GM23248 (cell line): ENCODE data around the gene UBQLN1. TPM values are rescaled to one million over a fixed set of nuclear protein-coding genes. Genes with fewer than 3 reads are reported as not detected.
A peak's percentile ranks its signal among the peaks of the same experiment; 100 is the strongest.

Experiments
- DNase-seq: peaks from one replicate; pipeline ENCODE4 v3.0.0-alpha.2; 2015
- H2AFZ ChIP-seq: fragments of 200-600 bp; sonication (generic); 2 replicates; pipeline ENCODE4 v1.6.1; 2016; ENCODE audit warnings: antibody characterized with exemption
- H3F3A ChIP-seq: fragments of 200-600 bp; sonication (generic); 2 replicates; pipeline ENCODE4 v1.6.1; 2016; ENCODE audit warnings: mild to moderate bottlenecking, antibody characterized with exemption, mixed run types; ENCODE audit not compliant: insufficient read depth
- H3K27ac ChIP-seq: fragments of 200-600 bp; sonication (generic); 2 replicates; pipeline ENCODE4 v1.5.1; 2016; ENCODE audit warnings: mild to moderate bottlenecking
- H3K27me3 ChIP-seq: fragments of 200-600 bp; sonication (generic); replicated peaks from 2 replicates; pipeline ENCODE4 v1.6.1; 2016; ENCODE audit warnings: mild to moderate bottlenecking; ENCODE audit not compliant: insufficient read depth
- H3K36me3 ChIP-seq: fragments of 200-600 bp; sonication (generic); 2 replicates; pipeline ENCODE4 v1.6.1; 2016; ENCODE audit warnings: low read depth, mild to moderate bottlenecking
- H3K4me1 ChIP-seq: fragments of 200-600 bp; sonication (generic); 2 replicates; pipeline ENCODE4 v1.6.1; 2016; ENCODE audit warnings: mild to moderate bottlenecking; ENCODE audit not compliant: insufficient read depth
- H3K4me2 ChIP-seq: fragments of 200-600 bp; sonication (generic); one replicate; pipeline ENCODE4 v1.6.1; 2016; ENCODE audit warnings: mild to moderate bottlenecking; ENCODE audit not compliant: unreplicated experiment
- H3K4me3 ChIP-seq: fragments of 200-600 bp; sonication (generic); 2 replicates; pipeline ENCODE4 v1.5.1; 2016; ENCODE audit warnings: mild to moderate bottlenecking
- H3K79me2 ChIP-seq: fragments of 200-600 bp; sonication (generic); 2 replicates; pipeline ENCODE4 v1.6.1; 2016; ENCODE audit warnings: mild to moderate bottlenecking; ENCODE audit not compliant: insufficient read depth
- H3K9ac ChIP-seq: fragments of 200-600 bp; sonication (generic); 2 replicates; pipeline ENCODE4 v1.6.1; 2016; ENCODE audit warnings: mild to moderate bottlenecking
- H3K9me2 ChIP-seq: fragments of 200-600 bp; sonication (generic); 2 replicates; pipeline ENCODE4 v1.6.1; 2016; ENCODE audit warnings: mixed run types, mild to moderate bottlenecking, moderate library complexity; ENCODE audit not compliant: insufficient read depth
- H3K9me3 ChIP-seq: fragments of 200-600 bp; sonication (generic); one replicate; pipeline ENCODE4 v1.6.1; 2017; ENCODE audit warnings: low read depth
- H4K20me1 ChIP-seq: fragments of 200-600 bp; sonication (generic); 2 replicates; pipeline ENCODE4 v1.6.0; 2016; ENCODE audit not compliant: insufficient read depth
- EZH2 ChIP-seq: fragments of 200-600 bp; sonication (generic); IDR thresholded peaks from 2 replicates; pipeline ENCODE4 v1.6.1; 2018; ENCODE audit warnings: antibody characterized with exemption, mild to moderate bottlenecking; ENCODE audit not compliant: insufficient read depth, poor library complexity, severe bottlenecking
- EZH2phosphoT487 ChIP-seq: fragments of 200-600 bp; sonication (generic); IDR thresholded peaks from 2 replicates; pipeline ENCODE4 v1.6.1; 2018; ENCODE audit warnings: antibody characterized with exemption, moderate library complexity, mild to moderate bottlenecking, low read depth; ENCODE audit not compliant: insufficient read depth
- WGBS, 2 experiments: methylation state at CpG; one replicate each; pipeline ENCODE4 v1.1.6; 2015 to 2017; ENCODE audit warnings: low lambda C conversion rate in 2 of 2, low coverage in 1 of 2; ENCODE audit errors: missing lambda C conversion rate in 2 of 2; 5-methylcytosine and 5-hydroxymethylcytosine counted together
- in situ Hi-C: fragments of 300-500 bp; cut with MboI; formaldehyde crosslinking; loops from 2 replicates; pipeline ENCODE4 v1.15.0; 2020
- polyA plus RNA-seq: library from polyadenylated mRNA; unstranded; fragments of >200 nt; fragmentation: Nextera tagmentation; extraction: Ambion mirVana; gene quantifications from 2 replicates; pipeline ENCODE4 v1.2.1, GENCODE V29; 2016
- total RNA-seq: library from RNA; depleted of rRNA; stranded (reverse); fragments of >200 nt; shearing (Covaris generic); gene quantifications from 2 replicates; pipeline ENCODE4 v1.2.3, GENCODE V29; 2014; rRNA removed

Gene UBQLN1
- total RNA-seq, result 92.7 and 107 TPM in 2 replicates
- polyA plus RNA-seq, result 103 TPM in 2 replicates

DNA sequence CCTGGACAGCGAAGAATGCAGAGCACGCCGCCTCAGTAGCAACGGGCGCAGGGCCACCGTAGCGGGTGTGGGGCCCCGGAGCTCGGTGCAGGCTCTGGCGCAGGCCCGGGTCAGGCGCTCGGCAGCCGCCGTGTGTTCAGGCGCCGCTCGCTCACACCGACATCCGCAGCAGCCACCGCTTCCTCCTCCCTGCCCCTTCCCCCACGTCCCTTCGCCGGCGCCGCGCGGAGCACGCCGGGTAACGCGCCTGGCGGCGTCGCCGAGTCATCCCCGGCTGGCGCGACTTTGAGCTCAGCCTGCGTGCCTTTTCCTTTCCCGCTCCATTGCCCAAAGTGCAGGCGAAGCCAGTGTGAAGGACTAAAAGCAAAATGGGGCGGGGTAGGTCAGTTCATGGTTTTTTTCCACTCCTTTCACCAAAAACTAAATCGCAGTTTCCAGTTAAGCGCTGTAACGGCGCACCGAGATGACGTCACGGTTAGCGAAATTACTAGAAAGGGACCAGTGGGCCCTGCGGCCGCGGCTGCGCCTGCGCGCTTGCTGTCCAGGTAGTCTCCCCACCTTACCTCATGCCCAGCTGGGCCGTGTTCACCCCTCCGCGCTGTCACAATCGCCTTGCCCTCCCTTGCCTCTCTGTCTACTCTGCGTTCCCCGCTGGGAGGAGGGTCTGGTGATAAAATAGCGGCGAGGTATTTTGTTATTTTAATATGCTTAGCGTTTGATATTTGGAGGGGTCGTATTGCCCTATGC is at the start of gene UBQLN1:
TSS of gene UBQLN1 (minus strand) at position 191 of the 747 bp plus-strand sequence. CDS start 279 bp downstream, outside the sequence.
- H3K4me3 ChIP-seq, result peak within 1 kb of the TSS; percentile 100
- H3K9ac ChIP-seq, result peak within 1 kb of the TSS; percentile 99
- in situ Hi-C loops, result no loop called here
- H4K20me1 ChIP-seq, result peaks cover 19% of the 10 kb centered on the region
- peak within 1 kb of the TSS; percentile 99 for H3K4me2 ChIP-seq
- H2AFZ ChIP-seq, result peak within 1 kb of the TSS; percentile 100
- H3K79me2 ChIP-seq, result peaks cover 46% of the 10 kb centered on the region
- 0 out of 2 replicates have a peak, but pooled peaks cover 9% of the 10 kb centered on the region for H3K4me1 ChIP-seq
- peak within 1 kb of the TSS; percentile 97 for H3K27ac ChIP-seq
- no peaks in the 10 kb centered on the region for H3K27me3 ChIP-seq
- WGBS, 2 experiments, result 0 to 2% methylated on average over 62 to 67 of the region's 67 CpGs
- DNase-seq, result peak; percentile 95
- 0 out of 2 replicates have a peak, but pooled peaks cover 6% of the 10 kb centered on the region for H3F3A ChIP-seq
- no peaks in the 10 kb centered on the region for H3K9me3 ChIP-seq
- no peak for TF ChIP-seq EZH2phosphoT487
- no peak for TF ChIP-seq EZH2
- no peaks in the 10 kb centered on the region for H3K36me3 ChIP-seq
- H3K9me2 ChIP-seq, result no peaks in the 10 kb centered on the region

DNA sequence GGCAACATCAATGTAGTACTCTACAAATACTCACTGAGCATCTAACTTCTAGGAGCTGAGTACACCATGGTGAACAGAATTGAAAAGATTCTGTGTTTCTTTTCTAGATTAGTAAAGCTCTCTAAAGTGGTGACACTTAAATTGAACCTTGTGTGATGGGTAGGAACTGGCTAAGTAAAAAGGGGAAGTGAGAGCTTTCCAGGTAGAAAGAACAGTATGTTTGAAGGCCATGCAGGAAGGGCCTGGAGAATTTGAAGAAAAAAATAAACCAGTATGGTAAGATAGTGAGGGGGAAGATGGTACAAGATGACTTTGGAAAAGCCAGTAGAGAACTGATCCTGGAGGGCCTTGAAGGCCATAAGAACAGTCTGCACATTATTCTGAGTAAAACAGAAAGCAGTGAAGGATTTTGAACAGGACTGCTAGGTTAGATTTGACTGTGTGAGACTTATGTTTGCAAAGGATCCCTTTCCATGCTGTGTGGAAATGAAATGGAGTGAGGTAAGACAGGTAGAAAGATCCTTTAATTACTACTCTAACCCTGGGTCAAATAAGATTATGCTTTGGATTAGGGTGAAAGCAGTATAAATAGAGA is 46.7 kb upstream of the UBQLN1 start:
- Histone ChIP-seq H3K27ac (no peak overlapping the region), H3K27me3 (no peaks in the 10 kb centered on the region)
- in situ Hi-C loops, result no loop called here

DNA sequence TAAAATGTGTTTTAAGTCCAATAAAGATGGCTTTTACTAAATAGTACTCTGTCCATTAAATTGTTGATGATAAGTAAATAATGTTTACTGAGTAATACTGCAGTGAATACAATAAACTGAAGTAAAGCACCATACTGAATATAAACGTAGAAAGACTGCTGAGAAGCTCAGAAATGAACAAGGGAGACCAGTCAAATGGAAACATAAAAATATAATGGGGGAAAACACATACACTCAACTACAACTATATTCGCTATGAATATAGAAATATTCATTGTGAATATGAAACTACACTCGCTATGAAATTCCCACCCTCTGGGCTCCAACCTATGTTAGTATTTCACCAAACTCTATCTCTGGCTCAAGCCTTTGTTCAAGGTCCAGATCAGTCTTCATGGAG is 41.9 kb upstream of the UBQLN1 start:
- Histone ChIP-seq H3K27me3 (no peaks in the 10 kb centered on the region), H3K79me2 (no peaks in the 10 kb centered on the region), H4K20me1 (no peaks in the 10 kb centered on the region), H2AFZ (no peak overlapping the region), H3K4me3 (no peak overlapping the region), H3K4me1 (no peaks in the 10 kb centered on the region), H3K36me3 (no peaks in the 10 kb centered on the region), H3K9me3 (no peaks in the 10 kb centered on the region), H3K4me2 (no peak overlapping the region), H3F3A (no peaks in the 10 kb centered on the region), H3K9ac (no peak overlapping the region), H3K27ac (no peak overlapping the region), H3K9me2 (no peaks in the 10 kb centered on the region)
- 69 to 70% methylated on average over 3 of the region's 3 CpGs for WGBS, 2 experiments
- no peak for TF ChIP-seq EZH2phosphoT487
- no peak for TF ChIP-seq EZH2
- DNase-seq, result no peak
- in situ Hi-C loops, result no loop called here

More for the DNA sequence above, 46.7 kb upstream of the UBQLN1 start:
- H3K36me3 ChIP-seq, result no peaks in the 10 kb centered on the region
- no peaks in the 10 kb centered on the region for H3F3A ChIP-seq
- H3K79me2 ChIP-seq, result no peaks in the 10 kb centered on the region
- H3K9me2 ChIP-seq, result no peaks in the 10 kb centered on the region
- TF ChIP-seq EZH2phosphoT487, result no peak
- no peak for TF ChIP-seq EZH2
- no peak for DNase-seq
- no peaks in the 10 kb centered on the region for H3K4me1 ChIP-seq
- no peaks in the 10 kb centered on the region for H3K9me3 ChIP-seq
- no peak overlapping the region for H3K4me3 ChIP-seq
- no peak overlapping the region for H3K4me2 ChIP-seq
- H3K9ac ChIP-seq, result no peak overlapping the region
- no peaks in the 10 kb centered on the region for H4K20me1 ChIP-seq
- no peak overlapping the region for H2AFZ ChIP-seq

- H3K27ac ChIP-seq, result no peak overlapping the region
- no peaks in the 10 kb centered on the region for H4K20me1 ChIP-seq
- H3K79me2 ChIP-seq, result no peaks in the 10 kb centered on the region
- TF ChIP-seq EZH2, result no peak
- no peak for TF ChIP-seq EZH2phosphoT487
- no peak overlapping the region for H3K4me3 ChIP-seq
- H3K9me3 ChIP-seq, result no peaks in the 10 kb centered on the region
- H3K9me2 ChIP-seq, result no peaks in the 10 kb centered on the region; the same call in 1 of the 2 replicates
- no peak overlapping the region for H2AFZ ChIP-seq
- no peak overlapping the region for H3K4me2 ChIP-seq
- in situ Hi-C loops, result no loop called here
- H3F3A ChIP-seq, result no peaks in the 10 kb centered on the region
- 20 to 32% methylated on average over 1 of the region's 1 CpG for WGBS, 2 experiments
- no peaks in the 10 kb centered on the region for H3K36me3 ChIP-seq
- no peak overlapping the region for H3K9ac ChIP-seq
- no peak for DNase-seq
- H3K27me3 ChIP-seq, result no peaks in the 10 kb centered on the region
- H3K4me1 ChIP-seq, result no peaks in the 10 kb centered on the region
Observed at GRCh38 chr9:83744206-83744605, 36.4 kb upstream of the UBQLN1 start.
